Spleen (tissue), 7 donors: ENCODE results near the gene DQX1.

Experiments used
- POLR2A ChIP-seq, 3 donors: fragments of 450-650 bp; IDR thresholded peaks; one replicate each; pipeline ENCODE4 v1.5.1; 2017; ENCODE audit warnings: antibody characterized with exemption in 3 of 3, mild to moderate bottlenecking in 1 of 3
- POLR2AphosphoS5 ChIP-seq, 3 donors: sonication (generic); formaldehyde crosslinking; IDR thresholded peaks; one replicate each; pipeline ENCODE4 v1.5.1; 2017; ENCODE audit warnings: antibody characterized with exemption in 3 of 3
- TF ChIP-seq, protein P1 (sequence below), 11 experiments: fragments of 200-600 bp in 7 of 11; fragments of 450-650 bp in 4 of 11; sonication (generic) in 4 of 11; IDR thresholded peaks in 8 of 11; conservative IDR thresholded peaks in 3 of 11; 1 replicate in 7 of 11; 2 replicates in 4 of 11; pipeline versions ENCODE4 v1.4.0 to v1.8.0; 2016 to 2021; ENCODE audit warnings: antibody characterized with exemption in 11 of 11, inconsistent platforms in 4 of 11, mild to moderate bottlenecking in 1 of 11
- donor health status: DM: no; HTN: no; CAD: no; lungs with moderate emphysema.
- donor health status: DM: no; HTN: no; CAD: no.
- donor health status: DM: no; HTN: no; CAD: no.

- TF ChIP-seq, protein P1, sequence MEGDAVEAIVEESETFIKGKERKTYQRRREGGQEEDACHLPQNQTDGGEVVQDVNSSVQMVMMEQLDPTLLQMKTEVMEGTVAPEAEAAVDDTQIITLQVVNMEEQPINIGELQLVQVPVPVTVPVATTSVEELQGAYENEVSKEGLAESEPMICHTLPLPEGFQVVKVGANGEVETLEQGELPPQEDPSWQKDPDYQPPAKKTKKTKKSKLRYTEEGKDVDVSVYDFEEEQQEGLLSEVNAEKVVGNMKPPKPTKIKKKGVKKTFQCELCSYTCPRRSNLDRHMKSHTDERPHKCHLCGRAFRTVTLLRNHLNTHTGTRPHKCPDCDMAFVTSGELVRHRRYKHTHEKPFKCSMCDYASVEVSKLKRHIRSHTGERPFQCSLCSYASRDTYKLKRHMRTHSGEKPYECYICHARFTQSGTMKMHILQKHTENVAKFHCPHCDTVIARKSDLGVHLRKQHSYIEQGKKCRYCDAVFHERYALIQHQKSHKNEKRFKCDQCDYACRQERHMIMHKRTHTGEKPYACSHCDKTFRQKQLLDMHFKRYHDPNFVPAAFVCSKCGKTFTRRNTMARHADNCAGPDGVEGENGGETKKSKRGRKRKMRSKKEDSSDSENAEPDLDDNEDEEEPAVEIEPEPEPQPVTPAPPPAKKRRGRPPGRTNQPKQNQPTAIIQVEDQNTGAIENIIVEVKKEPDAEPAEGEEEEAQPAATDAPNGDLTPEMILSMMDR (IDR thresholded peaks at IDR 0.05 in 8 of 11, conservative IDR thresholded peaks at IDR 0.05 in 3 of 11): no peak
- TF ChIP-seq POLR2A (IDR thresholded peaks at IDR 0.05): no peak
- no peak for TF ChIP-seq POLR2AphosphoS5 (IDR thresholded peaks at IDR 0.05)
Measured at GRCh38 chr2:74500578-74500946, 25.5 kb downstream of the DQX1 start.
